ENCODE results near the gene COX19.
"Not testable (repeated sequence)": the region's sequence is repeated elsewhere in the genome, so short reads cannot be mapped to it uniquely, and the experiment has no call there.

The COX19 gene

DNA sequence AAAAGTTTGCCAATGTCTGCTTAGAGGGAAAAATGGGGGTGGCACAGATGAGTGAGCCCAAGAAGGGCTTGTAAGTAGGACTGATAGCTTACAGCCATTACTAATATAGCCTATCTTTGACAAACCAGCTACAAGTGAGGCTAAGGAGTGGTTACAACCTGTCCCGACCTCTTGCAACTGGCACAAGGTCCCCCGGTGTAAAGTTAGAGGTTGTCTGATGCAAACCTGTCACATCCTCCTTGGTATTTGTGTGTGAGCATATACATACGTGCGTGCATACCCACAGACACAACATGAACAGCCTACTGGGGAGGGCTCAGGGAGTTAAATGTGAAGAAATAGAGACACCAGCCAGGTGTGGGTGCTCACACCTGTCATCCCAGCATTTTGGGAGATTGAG, 35.5 kb downstream of the COX19 start:
- no peak for DNase-seq

DNA sequence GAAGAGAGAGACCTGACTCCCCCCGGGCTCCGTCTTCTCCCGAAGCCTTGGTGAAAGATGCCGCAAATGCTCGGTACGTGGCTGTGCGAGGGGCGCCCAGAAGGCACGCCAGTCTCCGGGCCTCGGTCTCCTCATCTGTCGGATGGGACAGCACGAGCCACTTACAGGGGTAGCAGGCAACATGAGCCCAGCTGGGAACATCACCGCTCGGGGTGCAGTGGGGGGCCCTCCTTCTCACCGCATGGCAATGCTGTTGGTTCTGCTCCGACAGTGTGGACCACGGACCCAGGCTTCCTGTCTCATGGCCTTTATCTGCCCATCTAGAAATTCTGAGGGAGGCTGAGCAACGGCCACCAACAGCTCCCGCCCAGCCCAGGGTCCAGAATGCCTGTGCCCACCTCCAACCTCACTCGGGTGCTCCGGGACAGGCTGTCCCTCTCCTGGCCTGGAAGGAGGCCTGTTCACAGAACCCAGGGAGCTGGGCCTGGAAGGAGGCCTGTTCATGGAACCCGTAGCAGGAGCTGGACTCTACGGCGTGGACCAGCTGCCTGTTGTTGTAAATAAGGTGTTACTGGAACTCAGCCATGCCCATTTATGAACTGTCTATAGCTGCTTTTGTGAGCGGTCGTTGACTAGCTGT, 36.7 kb downstream of the COX19 start:
- DNase-seq: no peak

DNA sequence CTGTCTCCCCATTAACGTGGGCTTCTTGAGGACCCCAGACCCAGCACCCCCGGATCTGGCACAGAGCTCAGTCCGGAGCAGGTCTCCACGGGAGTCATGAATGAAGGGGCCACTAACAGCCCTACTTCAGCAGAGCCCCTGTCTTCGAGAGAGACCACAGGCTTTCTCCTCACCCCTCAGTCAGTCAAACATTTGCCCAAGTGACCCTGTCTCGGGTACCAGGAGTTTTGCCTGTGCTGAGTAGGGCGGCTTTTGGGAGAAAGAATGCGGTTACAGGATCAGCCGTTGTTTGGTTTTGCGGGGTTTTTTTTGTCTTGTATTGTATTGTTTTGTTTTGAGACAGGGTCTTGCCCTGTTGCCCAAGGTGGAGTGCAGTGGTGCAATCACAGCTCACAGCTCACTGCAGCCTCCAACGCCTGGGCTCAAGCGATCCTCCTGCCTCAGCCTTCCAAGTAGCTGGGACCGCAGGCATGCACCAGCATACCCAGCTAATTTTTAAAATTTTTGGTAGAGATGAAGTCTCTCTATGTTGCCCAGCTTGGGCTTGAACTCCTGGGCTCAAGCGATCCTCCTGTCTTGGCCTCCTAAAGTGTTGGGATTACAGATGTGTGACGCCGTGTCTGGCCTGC, 37.4 kb downstream of the COX19 start:
- no peak for DNase-seq

DNA sequence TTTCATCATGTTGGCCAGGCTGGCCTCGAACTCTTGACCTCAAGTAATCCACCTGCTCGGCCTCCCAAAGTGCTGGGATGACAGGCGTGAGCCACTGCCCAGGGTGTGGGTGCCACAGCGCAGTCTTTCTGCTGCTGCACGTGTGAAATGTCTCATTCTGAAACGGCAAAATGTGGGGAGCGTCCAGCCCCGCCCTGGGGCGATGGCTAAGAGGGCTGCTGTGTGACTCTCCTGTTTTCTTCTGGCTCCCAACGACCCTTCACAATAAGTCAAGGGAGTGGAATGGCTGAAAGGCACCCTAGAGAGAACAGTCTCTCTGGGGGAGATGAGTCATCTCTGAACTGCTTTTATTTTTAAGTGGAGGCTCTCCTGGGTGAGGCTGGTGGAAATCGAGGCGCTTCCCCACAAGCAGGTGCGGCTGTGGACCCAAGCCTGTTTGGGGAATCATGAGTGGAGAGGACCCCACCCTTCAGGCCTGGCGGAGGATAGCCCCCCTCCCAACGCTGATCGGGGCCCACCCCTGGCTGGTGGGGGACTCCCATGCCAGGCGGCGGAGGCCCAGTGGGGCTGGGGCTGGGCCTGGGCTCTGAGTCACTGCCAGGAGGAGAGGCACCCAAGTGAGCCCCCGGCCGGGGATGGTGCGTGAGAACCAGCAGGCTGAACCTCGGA, 38.8 kb downstream of the COX19 start:
- DNase-seq: no peak

DNA sequence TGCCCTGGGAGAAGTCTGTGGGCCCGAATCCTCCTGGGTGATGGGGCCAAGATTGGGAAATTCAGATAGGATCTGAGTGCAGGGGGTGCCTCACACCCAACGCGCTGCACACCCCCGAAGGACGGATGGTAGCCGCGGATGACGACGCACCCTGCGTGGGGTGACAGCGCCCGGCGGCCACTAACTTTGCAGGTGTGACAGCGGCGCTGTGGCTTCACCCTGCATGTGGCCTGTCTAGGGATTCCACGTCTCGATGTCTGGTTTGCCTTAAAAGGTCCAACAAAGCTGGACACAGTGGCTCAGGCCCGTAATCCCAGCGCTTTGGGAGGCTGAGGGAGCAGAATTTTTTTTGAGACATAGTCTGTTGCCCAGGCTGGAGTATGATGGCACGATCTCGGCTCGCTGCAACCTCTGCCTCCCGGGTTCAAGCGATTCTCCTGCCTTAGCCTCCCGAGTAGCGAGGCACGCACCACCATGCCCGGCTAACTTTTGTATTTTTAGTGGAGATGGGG, 39.4 kb downstream of the COX19 start:
- no peak for DNase-seq

DNA sequence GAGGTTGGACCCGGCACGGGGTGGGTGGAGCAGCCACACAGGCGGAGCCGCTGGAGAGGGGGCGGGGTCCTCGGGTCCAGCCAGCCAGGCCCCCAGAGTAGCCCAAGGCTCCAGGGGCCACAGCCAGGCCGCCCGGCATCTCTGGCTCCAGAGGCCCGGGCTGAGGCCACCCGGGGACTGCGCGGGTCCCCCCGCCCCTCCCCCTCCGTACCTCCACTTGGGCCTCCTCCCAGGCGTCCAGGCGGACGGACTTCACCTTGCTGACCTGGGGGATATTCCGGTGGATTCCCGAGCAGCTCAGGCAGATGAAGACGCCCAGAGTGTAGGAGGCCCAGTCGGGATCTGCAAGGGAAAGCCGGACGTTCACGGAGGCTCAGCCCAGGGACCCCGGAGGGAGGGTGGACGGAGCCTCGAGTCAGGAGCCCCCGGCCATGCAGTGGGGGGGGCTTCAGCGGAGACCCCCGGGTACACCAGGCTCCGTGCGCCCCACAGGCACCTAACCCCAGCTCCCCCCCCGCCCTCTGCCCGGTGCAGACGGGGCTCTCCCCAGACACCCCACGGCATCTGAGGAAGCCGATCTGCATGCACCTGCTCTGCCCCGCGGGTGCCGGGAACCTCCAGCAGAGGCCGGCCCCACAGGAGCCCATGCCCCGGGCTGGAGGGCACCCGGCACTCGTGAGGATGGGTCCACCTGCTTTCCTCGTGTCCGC, 40.0 kb downstream of the COX19 start:
- no peak for DNase-seq

DNA sequence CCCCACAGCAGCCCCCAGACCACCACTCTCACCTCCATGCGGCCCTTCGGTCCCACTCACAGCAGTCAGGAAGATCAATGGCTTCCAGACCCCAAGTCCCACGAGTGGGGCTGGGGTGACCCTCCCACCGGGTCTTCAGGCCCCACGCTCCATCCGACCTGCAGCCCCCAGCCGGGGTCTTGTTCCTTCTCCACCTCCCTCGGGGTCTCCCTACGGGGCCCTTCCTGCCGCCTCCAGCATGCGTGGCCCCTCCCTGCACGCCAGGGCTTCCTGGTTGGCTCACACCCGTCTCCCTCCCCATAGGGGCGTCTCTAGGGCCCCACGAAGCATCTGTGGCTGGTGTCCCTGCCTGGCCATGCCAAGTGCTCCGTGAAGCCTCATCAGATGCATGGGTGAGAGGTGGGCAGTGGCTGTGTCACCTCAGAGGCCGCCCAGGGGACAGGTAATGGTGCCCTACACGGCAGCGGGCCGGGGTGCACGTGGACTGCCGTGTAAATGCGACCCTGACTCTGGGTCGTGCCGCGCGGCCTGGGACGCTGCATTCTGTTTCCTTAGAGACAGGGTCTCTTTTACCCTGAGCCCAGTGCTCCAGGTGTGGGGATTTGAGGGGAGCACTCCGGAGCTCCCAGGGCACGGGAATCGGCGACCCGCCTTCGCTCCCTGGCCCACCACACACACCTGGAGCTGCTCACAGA, 40.7 kb downstream of the COX19 start:
- no peak for DNase-seq

DNA sequence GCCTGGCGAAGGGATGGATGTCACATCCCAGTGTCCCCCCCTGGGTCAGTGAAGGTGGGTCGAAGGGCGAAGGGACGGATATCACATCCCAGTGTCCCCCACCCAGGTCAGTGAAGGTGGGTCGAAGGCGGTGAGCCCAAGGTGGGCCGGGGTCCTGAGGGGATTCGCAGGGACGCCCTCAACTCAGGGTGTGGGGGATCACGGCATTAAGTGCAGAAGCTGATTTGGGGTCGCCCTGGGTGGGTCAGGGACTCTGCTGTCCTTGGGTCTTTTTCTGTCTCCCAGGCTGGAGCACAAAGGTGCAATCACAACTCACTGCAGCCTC, 42.7 kb downstream of the COX19 start:
- DNase-seq: no peak

DNA sequence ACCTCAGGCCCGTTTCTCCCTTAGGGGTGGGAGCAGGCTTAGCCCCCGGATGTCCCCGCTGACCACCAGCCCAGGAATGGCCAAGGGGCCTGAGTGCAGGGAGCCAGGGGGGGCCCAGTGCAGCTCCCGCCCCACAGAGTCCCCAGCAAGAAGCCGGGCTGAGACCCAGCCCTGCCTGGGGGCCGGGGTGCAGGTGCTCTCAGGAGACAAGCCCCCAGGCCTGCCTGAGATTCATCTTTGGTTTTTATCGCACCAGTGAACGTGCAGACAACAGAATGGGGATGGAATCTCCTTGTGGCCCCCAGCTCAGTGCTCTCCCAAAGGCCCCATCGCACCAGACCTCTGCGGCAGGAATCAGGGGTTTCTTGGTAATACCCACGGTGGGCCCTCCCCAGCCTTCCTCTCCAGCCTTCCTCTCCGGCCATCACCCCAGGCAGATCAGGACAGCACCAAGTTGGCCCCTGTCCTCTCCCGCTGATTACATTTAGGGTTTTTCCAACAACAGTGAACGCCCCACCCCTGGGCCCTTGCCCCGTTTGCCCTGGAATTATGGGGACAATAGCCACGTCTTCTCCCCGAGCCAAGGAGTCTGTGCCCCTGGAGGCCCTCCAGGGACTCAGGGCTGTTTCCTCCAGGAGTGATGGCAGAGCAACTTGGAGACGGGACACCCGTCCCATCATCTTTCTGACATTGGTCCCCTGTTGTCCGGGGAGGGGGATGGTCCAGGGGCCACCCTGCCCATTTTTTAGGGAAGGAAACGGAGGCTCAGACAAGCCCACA, 43.3 kb downstream of the COX19 start:
- no peak for DNase-seq

DNA sequence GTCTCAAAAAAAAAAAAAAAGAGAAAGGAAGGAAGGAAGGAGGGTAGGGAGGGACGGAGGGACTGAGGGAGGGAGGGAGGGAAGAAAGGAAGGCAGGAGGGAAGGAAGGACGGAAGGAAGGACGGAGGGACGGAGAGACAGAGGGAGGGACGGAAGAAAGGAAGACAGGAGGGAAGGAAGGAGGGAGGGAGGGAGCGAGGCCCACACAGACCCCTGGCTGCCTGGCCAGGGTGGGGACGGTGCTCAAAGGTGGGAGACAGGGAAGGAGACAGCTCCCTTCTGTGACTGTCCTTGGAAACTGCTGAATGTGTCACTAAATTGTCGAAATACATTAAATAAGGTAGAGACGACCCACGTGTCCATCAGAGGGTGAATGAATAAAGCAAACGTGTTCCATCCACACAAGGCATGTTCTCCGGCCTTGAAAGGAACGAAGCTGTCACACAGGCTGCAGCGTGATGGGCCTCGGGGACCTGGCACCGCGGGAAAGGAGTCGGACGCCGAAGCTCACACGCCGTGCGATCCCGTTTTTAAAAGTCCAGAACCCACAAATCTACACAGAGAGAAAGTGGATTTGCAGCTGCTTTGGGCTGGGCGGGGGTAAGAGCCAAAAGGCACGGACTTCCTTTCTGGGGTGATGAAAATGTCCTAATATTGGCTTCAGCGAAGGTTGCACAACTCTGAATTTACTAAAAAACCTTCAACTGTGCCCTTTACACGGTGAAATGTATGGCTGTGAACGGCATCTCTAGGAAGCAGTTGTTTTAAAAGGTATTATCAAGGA, 44.2 kb downstream of the COX19 start:
- no peak for DNase-seq

DNA sequence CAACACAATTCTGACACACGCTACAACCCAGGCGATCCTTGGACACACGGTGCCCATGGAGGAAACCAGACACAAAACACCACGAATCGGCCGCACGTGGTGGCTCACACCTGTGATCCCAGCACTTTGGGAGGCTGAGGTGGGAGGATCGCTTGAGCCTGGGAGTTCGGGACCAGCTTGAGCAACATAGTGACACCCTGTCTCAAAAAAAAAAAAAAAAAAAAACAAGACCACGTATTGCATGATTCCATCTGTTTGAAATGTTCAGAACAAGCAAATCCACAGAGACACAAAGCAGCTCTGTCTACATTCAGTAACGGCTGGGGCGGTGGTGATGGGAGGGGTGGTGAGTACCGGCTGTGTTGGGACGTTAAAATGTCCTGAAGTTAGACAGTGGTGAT, 46.0 kb downstream of the COX19 start:
- no peak for DNase-seq

DNA sequence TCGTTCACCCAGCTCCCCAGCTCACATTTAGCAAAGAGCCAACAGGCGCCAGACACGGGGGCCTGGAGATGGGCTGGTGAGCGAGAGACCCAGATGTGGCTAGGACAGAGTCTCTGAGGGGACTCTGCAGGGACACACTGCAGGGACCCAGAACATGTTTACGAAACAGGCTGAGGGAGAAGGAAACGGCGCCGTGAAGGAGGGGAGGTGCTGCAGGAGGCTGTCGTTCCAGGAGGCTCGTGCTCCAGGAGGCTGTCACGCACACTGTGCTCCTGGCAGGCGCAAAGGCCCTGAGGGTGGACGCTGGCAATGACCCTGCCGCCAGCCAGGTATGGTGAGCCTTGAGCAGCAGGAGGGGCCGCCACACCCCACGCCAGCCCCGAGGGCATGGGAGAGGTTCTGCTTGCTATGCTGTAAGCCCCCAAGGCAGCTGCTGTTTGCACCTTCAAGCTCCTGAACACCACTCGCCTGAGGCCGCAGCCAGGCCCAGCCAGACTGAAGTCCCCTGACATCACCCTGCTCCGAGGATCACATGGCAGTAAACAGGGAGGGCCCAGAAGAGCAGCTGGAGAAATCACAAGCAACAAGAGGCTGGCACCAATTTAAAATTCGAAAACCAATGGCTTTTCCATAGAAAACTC, 48.2 kb downstream of the COX19 start:
- no peak for DNase-seq

DNA sequence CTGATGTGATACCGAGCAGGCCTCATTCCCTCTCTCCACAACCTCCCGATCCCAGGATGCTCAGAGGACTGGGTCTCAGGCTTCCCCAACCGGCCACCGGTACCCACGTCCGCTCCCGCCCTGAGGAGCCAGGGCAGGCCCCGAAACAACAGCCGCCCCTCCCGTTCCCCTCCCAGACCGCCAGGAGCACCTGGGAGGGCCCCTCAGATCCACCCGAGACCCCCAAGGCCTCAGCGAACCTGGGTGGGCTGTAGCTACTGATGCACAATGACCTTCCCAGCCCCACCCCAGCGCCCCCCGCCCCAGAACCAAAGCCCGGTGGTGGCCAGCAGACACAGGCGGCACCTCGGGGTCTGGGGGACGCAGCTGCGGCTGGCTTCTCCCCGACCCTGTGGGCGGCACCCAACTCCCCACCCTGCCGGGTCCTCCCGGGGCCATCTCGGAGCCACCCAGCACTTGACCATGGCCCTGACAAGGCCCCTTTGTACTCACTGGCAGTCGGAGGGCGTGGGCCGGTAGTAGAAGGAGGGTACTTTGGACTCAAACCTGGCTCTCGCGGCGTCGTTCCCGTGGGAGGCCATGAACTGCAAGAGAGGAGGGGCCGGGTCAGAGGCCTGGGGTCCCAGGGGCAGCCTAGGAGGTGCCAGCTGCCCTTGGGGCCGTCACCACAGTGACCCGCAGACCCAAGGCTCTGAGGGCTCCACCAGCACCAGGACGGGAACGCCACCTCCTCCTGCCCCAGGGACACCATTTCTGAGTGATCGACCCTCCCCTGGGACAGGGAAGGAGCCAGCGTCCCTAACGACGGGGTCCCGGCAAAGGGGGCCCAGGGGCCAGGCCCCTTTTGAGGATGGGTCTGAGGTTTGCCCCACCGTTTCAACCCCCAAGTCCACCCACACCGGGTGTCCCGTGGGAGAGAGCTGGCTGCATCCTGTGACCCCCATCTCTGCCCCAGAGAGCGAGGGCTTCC, 49.0 kb downstream of the COX19 start:
- DNase-seq: no peak

DNA sequence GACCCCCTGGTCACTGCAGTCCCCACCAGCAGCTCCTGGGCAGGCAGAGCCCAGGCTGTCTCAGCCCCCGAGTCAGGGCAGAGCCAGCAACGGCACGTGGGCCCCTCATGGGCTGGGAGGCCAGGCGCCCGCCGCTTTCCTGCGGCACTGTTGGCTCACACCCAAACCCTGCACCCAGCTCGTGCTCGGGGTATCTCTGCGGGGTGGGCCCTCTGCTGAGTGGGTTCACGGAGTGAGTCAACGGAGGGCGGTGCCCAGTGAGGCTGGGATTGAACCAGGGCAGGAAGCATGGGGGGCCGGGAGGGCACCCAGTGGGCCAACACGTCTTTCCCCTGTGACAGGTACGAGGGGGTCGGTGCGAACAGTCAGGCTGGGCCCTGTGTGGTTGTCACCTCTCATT, 49.7 kb downstream of the COX19 start:
- no peak for DNase-seq

DNA sequence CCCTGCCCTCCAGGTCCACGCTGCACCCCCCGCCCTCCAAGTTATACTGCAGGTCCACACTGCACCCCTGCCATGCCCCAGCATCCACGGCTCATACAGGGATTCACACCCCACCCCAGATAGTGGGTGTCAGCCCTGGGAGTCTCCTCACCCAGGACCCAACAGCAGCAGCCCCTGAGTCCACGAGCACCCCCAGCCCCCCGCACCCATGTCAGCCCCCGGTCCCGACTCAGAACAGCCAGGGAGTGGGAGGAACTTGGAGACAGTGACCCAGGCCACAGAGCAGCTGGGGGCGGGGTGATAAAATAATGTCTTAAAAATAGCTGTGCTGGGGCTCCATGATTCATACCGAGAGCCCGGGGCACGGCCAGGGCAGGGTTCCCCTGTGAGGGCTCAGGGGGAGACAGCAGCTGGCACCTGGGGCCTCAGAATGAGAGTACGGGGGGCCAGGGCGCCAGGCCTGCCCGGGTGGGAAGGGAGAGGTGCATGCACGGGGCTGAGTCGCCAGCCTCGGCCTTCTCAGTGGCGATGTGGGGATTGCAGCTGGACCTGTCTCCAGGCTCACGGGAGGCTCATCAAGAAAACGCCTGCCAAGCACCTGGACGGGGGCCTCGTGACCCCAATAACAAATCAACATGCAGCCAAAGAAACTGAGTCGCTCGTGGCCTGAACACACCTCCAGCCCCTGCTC, 50.7 kb downstream of the COX19 start:
- peak; percentile 24 to 39 for DNase-seq

DNA sequence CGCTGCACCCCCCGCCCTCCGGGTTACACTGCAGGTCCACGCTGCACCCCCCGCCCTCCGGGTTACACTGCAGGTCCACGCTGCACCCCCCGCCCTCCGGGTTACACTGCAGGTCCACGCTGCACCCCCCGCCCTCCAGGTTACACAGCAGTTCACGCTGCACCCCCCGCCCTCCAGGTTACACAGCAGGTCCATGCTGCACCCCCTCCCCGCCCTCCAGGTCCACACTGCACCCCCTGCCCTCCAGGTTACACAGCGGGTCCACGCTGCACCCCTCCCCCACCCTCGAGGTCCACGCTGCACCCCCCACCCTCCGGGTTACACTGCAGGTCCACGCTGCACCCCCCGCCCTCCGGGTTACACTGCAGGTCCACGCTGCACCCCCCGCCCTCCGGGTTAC, 51.3 kb downstream of the COX19 start:
- DNase-seq: not testable (repeated sequence)

DNA sequence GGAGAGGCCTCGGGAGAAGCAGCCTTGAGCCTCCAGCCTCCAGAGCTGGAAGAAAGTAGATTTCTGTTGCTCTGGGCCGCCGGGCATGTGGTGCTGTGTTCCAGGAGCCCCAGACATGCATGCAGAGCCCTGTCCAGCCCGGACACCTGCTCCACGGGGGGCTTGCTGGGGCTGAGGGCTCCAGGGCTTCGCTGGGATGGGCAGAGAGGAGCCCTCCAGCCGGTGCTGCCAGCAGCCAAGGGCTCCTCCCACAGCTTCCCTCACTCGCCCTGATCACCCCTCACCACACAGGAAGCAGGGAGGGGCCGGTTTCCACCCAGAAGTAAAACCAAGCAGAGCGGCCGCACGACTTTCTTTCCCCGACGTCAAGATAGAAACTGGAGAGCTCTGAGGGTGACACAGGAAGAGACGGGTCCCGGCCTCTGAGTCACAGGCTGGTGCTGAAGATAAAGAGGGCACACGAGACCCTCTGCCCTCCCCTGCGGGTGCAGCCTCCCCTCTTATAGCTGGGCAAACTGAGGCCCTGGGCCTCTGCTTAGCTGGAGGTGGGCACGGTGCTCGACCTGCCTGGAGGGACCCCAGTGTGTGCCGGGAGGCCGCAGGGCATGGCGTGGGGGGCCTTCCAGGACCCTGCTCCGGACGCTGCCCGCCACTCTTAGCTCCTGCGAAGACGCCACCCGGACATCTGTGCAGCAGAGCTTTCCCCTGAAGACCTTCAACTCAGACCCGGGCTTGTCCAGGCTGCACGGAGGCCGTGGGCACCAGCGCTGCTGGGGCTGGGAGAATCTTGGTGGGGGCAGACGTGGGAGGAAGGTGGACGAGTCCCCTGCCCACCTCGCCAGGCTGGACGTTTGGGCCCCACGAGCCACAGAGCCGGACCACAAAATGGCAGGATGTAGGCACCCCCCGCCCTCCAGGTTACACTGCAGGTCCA, 52.0 kb downstream of the COX19 start:
- peak; percentile 90 to 93 for DNase-seq

Measured in activated CD4-positive, alpha-beta T cell treated with anti-CD3 and anti-CD28 coated beads, Interleukin-2, amount 50 U/mL, for 4 hours (primary cell).